Measurements from ENCODE around the gene UBE2D2. TPM values are rescaled to one million over a fixed set of nuclear protein-coding genes. Genes with fewer than 3 reads are reported as not detected.
"Not testable (repeated sequence)": the region's sequence is repeated elsewhere in the genome, so short reads cannot be mapped to it uniquely, and the experiment has no call there.

Gene UBE2D2
- 114 and 127 TPM in 2 replicates for total RNA-seq
- long read RNA-seq, transcript UBE2D2-202 (7 exons, 2,702 nt) = major isoform, 29 of 51 reads
- long read RNA-seq, partial matches to known transcripts = 14 of 51 reads
- long read RNA-seq, other reads (novel, unspliced or antisense) = 8 of 51 reads

GRCh38 chr5:139560752-139561654, at the start of gene UBE2D2:
Gene UBE2D2, plus strand, starts transcription at chr5:139561339. Its CDS starts 453 bp downstream, at chr5:139561792.
- Mint-ChIP-seq H3K4me1 (ENCODE audit: unreplicated experiment) (peaks cover 43% of the 10 kb centered on the region), H3K27ac (ENCODE audit: unreplicated experiment) (peak within 1 kb of the TSS; percentile 96), H3K36me3 (ENCODE audit: unreplicated experiment) (no peaks in the 10 kb centered on the region), H3K27me3 (ENCODE audit: unreplicated experiment) (no peaks in the 10 kb centered on the region), H3K9me3 (ENCODE audit: unreplicated experiment) (no peaks in the 10 kb centered on the region), H3K4me3 (ENCODE audit: unreplicated experiment) (peak within 1 kb of the TSS; percentile 98)
- DNase-seq (ENCODE audit: extremely low spot score, unreplicated experiment) = peak; percentile 99
- TF ChIP-seq CTCF (IDR thresholded peaks at IDR 0.05) = no peak

- TF ChIP-seq CTCF (IDR thresholded peaks at IDR 0.05) = no peak
- H3K4me3 Mint-ChIP-seq (ENCODE audit: unreplicated experiment) = no peak overlapping the region
- no peaks in the 10 kb centered on the region for H3K9me3 Mint-ChIP-seq (ENCODE audit: unreplicated experiment)
- DNase-seq (ENCODE audit: extremely low spot score, unreplicated experiment) = no peak
- no peak overlapping the region for H3K27ac Mint-ChIP-seq (ENCODE audit: unreplicated experiment)
- H3K36me3 Mint-ChIP-seq (ENCODE audit: unreplicated experiment) = no peaks in the 10 kb centered on the region
- peaks cover 4% of the 10 kb centered on the region for H3K4me1 Mint-ChIP-seq (ENCODE audit: unreplicated experiment)
- H3K27me3 Mint-ChIP-seq (ENCODE audit: unreplicated experiment) = no peaks in the 10 kb centered on the region
These were observed 48.3 kb upstream of the UBE2D2 start for GRCh38 chr5:139512786-139513390.

- H3K9me3 Mint-ChIP-seq (ENCODE audit: unreplicated experiment); H3K4me1 Mint-ChIP-seq (ENCODE audit: unreplicated experiment); H3K4me3 Mint-ChIP-seq (ENCODE audit: unreplicated experiment); H3K27me3 Mint-ChIP-seq (ENCODE audit: unreplicated experiment); H3K27ac Mint-ChIP-seq (ENCODE audit: unreplicated experiment); H3K36me3 Mint-ChIP-seq (ENCODE audit: unreplicated experiment): not testable (repeated sequence)
- peak; percentile 85 for TF ChIP-seq CTCF (IDR thresholded peaks at IDR 0.05)
- DNase-seq (ENCODE audit: extremely low spot score, unreplicated experiment) = peak; percentile 91
These were observed 47.7 kb upstream of the UBE2D2 start for GRCh38 chr5:139513434-139513833.

- Mint-ChIP-seq H3K27ac (ENCODE audit: unreplicated experiment) (no peak overlapping the region), H3K36me3 (ENCODE audit: unreplicated experiment) (no peaks in the 10 kb centered on the region), H3K9me3 (ENCODE audit: unreplicated experiment) (no peaks in the 10 kb centered on the region), H3K4me1 (ENCODE audit: unreplicated experiment) (peaks cover 11% of the 10 kb centered on the region), H3K4me3 (ENCODE audit: unreplicated experiment) (no peak overlapping the region), H3K27me3 (ENCODE audit: unreplicated experiment) (no peaks in the 10 kb centered on the region)
- DNase-seq (ENCODE audit: extremely low spot score, unreplicated experiment) = no peak
- TF ChIP-seq CTCF (IDR thresholded peaks at IDR 0.05) = peak; percentile 5
These were observed 47.2 kb upstream of the UBE2D2 start for GRCh38 chr5:139513852-139514485.
